ENCODE measurements around the gene ST7L. TPM values are rescaled to one million over a fixed set of nuclear protein-coding genes. Genes with fewer than 3 reads are reported as not detected.

ST7L gene
- total and polyA plus RNA-seq, 10 of the 15 experiments (the other 5 are each of a cell fraction or from before 2014, with no cell fraction given): 3.6 to 13.7 (median 8.9) TPM

DNA sequence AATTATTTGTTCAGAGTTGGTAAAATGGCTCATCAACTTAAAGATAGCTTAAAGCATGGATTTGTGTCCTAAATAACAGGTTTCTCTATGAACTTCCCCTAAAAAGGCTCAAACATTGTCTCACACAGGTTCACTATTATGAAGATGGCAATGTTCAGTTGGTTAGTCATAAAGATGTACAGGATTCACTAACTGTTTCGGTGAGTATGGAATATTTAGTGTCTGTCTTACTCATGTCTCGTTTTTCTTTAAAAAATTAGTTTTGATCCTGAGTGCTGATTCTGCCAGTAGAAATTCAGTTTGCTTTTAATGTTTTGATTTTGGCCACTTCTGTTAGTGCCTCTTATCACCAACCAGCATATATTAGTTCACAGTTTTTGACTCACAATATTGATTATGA, 48.0 kb upstream of the ST7L start:
- intact Hi-C loops (cut with micrococcal nuclease; ENCODE audit: unreplicated experiment) (loop anchor here (5.0 kb wide), 1 partner anchor 35 kb away; no protein-coding TSS in a partner anchor), in situ Hi-C loops (cut with MboI) (no loop called here)
- CTCF ChIA-PET: no interaction called here
- Histone ChIP-seq H3K36me3 (ENCODE audit: control insufficient read depth in 2 of 2, insufficient read depth in 2 of 2, low read length in 1 of 2) (peaks cover 0 to 31% of the 10 kb centered on the region in 2 experiments; a peak in 3 of 4 replicates), H3K4me2 (ENCODE audit: control insufficient read depth, insufficient read depth) (no peak overlapping the region), H3K4me1 (ENCODE audit: control insufficient read depth, insufficient read depth, low read length) (no peaks in the 10 kb centered on the region), H2AFZ (ENCODE audit: control insufficient read depth, low read depth, low read length) (no peak overlapping the region), H3K27me3 (replicated peaks in 1 of 2; ENCODE audit: control insufficient read depth in 2 of 2, insufficient read depth in 2 of 2, low read length in 1 of 2) (no peaks in the 10 kb centered on the region), H3K9me3 (replicated peaks; ENCODE audit: control insufficient read depth, insufficient read depth, low read length) (no peaks in the 10 kb centered on the region), H4K20me1 (ENCODE audit: control insufficient read depth, insufficient read depth) (no peaks in the 10 kb centered on the region), H3K4me3 (no peak overlapping the region), H3K79me2 (ENCODE audit: control insufficient read depth, insufficient read depth, low read length) (no peaks in the 10 kb centered on the region), H3K9ac (ENCODE audit: control insufficient read depth, insufficient read depth, low read length) (no peak overlapping the region), H3K27ac (ENCODE audit: control insufficient read depth, insufficient read depth) (no peak overlapping the region)
- no peak for ATAC-seq
- POLR2A ChIA-PET: no interaction called here
- 10% methylated on average over 2 of the region's 2 CpGs for WGBS (ENCODE audit: insufficient coverage, insufficient replicate concordance, low lambda C conversion rate, missing lambda C conversion rate)
- no TSS peak for BruUV-seq (replicated peaks)
- no peak for TF ChIP-seq BHLHE40 (IDR thresholded peaks at IDR 0.05; ENCODE audit: borderline replicate concordance in 1 of 2, low read depth in 2 of 2, low read length in 1 of 2)
- peak; percentile 68 for TF ChIP-seq JUNB (IDR thresholded peaks at IDR 0.05)
- RAD21 ChIA-PET (ENCODE audit: unreplicated experiment): no interaction called here
- DNase-seq (ENCODE audit: low read depth, low spot score): no peak
- FAIRE-seq: no peak
- SMC1A ChIA-PET (ENCODE audit: uncharacterized antibody, unreplicated experiment): no interaction called here

DNA sequence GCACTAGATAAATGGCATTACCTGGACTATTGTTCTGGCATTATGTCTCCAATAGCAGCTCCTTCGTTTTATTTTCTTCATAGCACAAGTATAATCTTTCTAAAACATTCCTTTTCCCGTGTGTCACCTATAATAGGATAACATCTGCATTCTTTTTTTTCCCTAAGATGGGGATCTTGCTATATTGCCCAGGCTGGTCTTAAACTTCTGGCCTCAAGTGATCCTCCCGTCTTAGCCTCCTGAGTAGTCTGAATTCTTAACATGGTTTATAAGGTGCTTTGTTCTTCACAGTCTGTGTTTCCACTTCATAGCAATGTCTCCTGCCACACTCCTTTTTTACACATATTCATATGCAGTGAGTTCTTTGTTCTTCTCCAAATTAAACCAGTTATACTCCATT, 46.9 kb upstream of the ST7L start:
- no peak for ATAC-seq
- FAIRE-seq: no peak
- Histone ChIP-seq H3K9ac (ENCODE audit: control insufficient read depth, insufficient read depth, low read length) (no peak overlapping the region), H3K9me3 (replicated peaks; ENCODE audit: control insufficient read depth, insufficient read depth, low read length) (no peaks in the 10 kb centered on the region), H3K27ac (ENCODE audit: control insufficient read depth, insufficient read depth) (no peak overlapping the region), H3K79me2 (ENCODE audit: control insufficient read depth, insufficient read depth, low read length) (no peaks in the 10 kb centered on the region), H3K4me2 (ENCODE audit: control insufficient read depth, insufficient read depth) (no peak overlapping the region), H3K27me3 (replicated peaks in 1 of 2; ENCODE audit: control insufficient read depth in 2 of 2, insufficient read depth in 2 of 2, low read length in 1 of 2) (no peaks in the 10 kb centered on the region), H4K20me1 (ENCODE audit: control insufficient read depth, insufficient read depth) (no peaks in the 10 kb centered on the region), H2AFZ (ENCODE audit: control insufficient read depth, low read depth, low read length) (no peak overlapping the region), H3K36me3 (ENCODE audit: control insufficient read depth in 2 of 2, insufficient read depth in 2 of 2, low read length in 1 of 2) (peaks cover 2 to 41% of the 10 kb centered on the region in 2 experiments), H3K4me3 (no peak overlapping the region), H3K4me1 (ENCODE audit: control insufficient read depth, insufficient read depth, low read length) (no peaks in the 10 kb centered on the region)
- intact Hi-C loops (cut with micrococcal nuclease; ENCODE audit: unreplicated experiment) (loop anchor here (5.0 kb wide), 1 partner anchor 34 kb away; no protein-coding TSS in a partner anchor), in situ Hi-C loops (cut with MboI) (no loop called here)
- ChIA-PET SMC1A (ENCODE audit: uncharacterized antibody, unreplicated experiment) (interaction anchor here (0.7 to 1.1 kb wide), 2 partner anchors 9 to 19 kb away, joined by 3 read pairs; no protein-coding TSS in a partner anchor), CTCF (interaction anchor here (2.6 kb wide), 1 partner anchor 8 kb away, joined by 12 read pairs; the partner anchor contains the start of gene MOV10), RAD21 (ENCODE audit: unreplicated experiment) (no interaction called here), POLR2A (interaction anchor here (0.5 to 1.7 kb wide), 2 partner anchors 15 to 258 kb away, joined by 3 to 6 read pairs; no protein-coding TSS in a partner anchor)
- BruUV-seq (replicated peaks): no TSS peak
- WGBS (ENCODE audit: insufficient coverage, insufficient replicate concordance, low lambda C conversion rate, missing lambda C conversion rate): 98% methylated on average over 3 of the region's 3 CpGs
- DNase-seq (ENCODE audit: low read depth, low spot score): no peak
- no peak for TF ChIP-seq RB1 (IDR thresholded peaks at IDR 0.05; ENCODE audit: borderline replicate concordance)
- no peak for TF ChIP-seq HDAC2 (IDR thresholded peaks at IDR 0.05)
- no peak for TF ChIP-seq SP1 (IDR thresholded peaks at IDR 0.05; ENCODE audit: low read depth, low read length)
- no peak for TF ChIP-seq ZNF687 (IDR thresholded peaks at IDR 0.05)
- TF ChIP-seq ZBTB33 (IDR thresholded peaks at IDR 0.05): no peak
- TF ChIP-seq PAX8 (IDR thresholded peaks at IDR 0.05): no peak
- TF ChIP-seq, protein P1, sequence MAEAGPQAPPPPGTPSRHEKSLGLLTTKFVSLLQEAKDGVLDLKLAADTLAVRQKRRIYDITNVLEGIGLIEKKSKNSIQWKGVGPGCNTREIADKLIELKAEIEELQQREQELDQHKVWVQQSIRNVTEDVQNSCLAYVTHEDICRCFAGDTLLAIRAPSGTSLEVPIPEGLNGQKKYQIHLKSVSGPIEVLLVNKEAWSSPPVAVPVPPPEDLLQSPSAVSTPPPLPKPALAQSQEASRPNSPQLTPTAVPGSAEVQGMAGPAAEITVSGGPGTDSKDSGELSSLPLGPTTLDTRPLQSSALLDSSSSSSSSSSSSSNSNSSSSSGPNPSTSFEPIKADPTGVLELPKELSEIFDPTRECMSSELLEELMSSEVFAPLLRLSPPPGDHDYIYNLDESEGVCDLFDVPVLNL (IDR thresholded peaks at IDR 0.05; ENCODE audit: low read depth, low read length): no peak
- TF ChIP-seq MTA2 (IDR thresholded peaks at IDR 0.05; ENCODE audit: low read depth): no peak
- no peak for TF ChIP-seq CREB1 (IDR thresholded peaks at IDR 0.05; ENCODE audit: low read depth)
- TF ChIP-seq RFX5 (IDR thresholded peaks at IDR 0.05; ENCODE audit: low read depth, low read length): no peak

All from GM12878 (cell line).